ENCODE data around the gene GPC6. TPM values are rescaled to one million over a fixed set of nuclear protein-coding genes. Genes with fewer than 3 reads are reported as not detected.

The GPC6 gene
- total RNA-seq, 1 experiment from 2014 or later = 0.22 TPM

DNA sequence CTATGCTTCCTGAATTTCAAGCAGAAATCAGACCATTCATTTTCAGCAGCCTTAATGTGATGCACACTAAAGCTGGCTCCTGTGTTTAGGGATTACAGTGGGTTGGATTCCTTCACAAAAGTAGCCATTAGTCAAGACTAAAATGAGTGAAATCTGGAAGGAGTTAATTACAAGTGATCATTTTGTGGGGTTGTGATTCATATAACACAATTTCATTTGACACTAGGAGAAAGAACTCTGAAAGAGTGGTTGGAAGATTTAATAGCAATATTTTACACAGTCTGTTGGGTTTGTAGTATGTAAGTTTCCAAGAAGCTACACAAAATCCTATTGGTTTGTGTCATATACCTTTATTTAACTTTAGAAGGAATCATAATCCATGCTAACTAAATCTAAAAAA is 1015.9 kb downstream of the GPC6 start:
- ChIA-PET POLR2A (no interaction called here), RAD21 (ENCODE audit: low non-redundant PET in 1 of 2, low total read pairs in 2 of 2, uncharacterized antibody in 2 of 2, unreplicated experiment in 2 of 2) (no interaction called here), CTCF (no interaction called here)
- Histone ChIP-seq H4K20me1 (ENCODE audit: insufficient read depth) (no peaks in the 10 kb centered on the region), H3K36me3 (ENCODE audit: control insufficient read depth in 1 of 2, insufficient read depth in 2 of 2, low read length in 2 of 2) (no peaks in the 10 kb centered on the region), H3K9me2 (ENCODE audit: insufficient read depth) (no peaks in the 10 kb centered on the region), H3K4me3 (replicated peaks in 1 of 2; ENCODE audit: low read depth in 1 of 2, low read length in 2 of 2) (no peak overlapping the region), H3K27ac (ENCODE audit: low read depth, low read length) (no peak overlapping the region), H3K79me2 (ENCODE audit: insufficient read depth, low read length) (no peaks in the 10 kb centered on the region), H3K27me3 (ENCODE audit: insufficient read depth, low read length) (no peaks in the 10 kb centered on the region), H3K9me3 (ENCODE audit: control insufficient read depth in 1 of 2, insufficient read depth in 1 of 2, low read depth in 1 of 2, low read length in 2 of 2) (peaks cover 6 to 15% of the 10 kb centered on the region in 2 experiments; a peak in 1 of 4 replicates), H2AFZ (ENCODE audit: low read depth, low read length, poor library complexity, severe bottlenecking) (no peak overlapping the region), H3K4me2 (ENCODE audit: low read length) (no peak overlapping the region), H3K4me1 (ENCODE audit: control insufficient read depth in 1 of 2, insufficient read depth in 2 of 2, low read length in 2 of 2) (no peaks in the 10 kb centered on the region), H3K9ac (ENCODE audit: low read length) (no peak overlapping the region)
- TF ChIP-seq TCF7L2 (IDR thresholded peaks at IDR 0.05; ENCODE audit: borderline replicate concordance, extremely low read depth, insufficient read depth, insufficient read length) = no peak
- TF ChIP-seq, protein P1, sequence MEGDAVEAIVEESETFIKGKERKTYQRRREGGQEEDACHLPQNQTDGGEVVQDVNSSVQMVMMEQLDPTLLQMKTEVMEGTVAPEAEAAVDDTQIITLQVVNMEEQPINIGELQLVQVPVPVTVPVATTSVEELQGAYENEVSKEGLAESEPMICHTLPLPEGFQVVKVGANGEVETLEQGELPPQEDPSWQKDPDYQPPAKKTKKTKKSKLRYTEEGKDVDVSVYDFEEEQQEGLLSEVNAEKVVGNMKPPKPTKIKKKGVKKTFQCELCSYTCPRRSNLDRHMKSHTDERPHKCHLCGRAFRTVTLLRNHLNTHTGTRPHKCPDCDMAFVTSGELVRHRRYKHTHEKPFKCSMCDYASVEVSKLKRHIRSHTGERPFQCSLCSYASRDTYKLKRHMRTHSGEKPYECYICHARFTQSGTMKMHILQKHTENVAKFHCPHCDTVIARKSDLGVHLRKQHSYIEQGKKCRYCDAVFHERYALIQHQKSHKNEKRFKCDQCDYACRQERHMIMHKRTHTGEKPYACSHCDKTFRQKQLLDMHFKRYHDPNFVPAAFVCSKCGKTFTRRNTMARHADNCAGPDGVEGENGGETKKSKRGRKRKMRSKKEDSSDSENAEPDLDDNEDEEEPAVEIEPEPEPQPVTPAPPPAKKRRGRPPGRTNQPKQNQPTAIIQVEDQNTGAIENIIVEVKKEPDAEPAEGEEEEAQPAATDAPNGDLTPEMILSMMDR (IDR thresholded peaks at IDR 0.05 in 2 of 3, conservative IDR thresholded peaks at IDR 0.05 in 1 of 3; ENCODE audit: borderline replicate concordance in 1 of 3, insufficient read depth in 1 of 3, low read depth in 2 of 3, low read length in 2 of 3) = no peak
- no peak for TF ChIP-seq ZFX (IDR thresholded peaks at IDR 0.05)
- TF ChIP-seq ATF3 (IDR thresholded peaks at IDR 0.05) = no peak
- TF ChIP-seq ELF1 (IDR thresholded peaks at IDR 0.05; ENCODE audit: borderline replicate concordance, low read depth) = no peak
- TF ChIP-seq FOSL1 (IDR thresholded peaks at IDR 0.05; ENCODE audit: low read depth) = no peak
- TF ChIP-seq SP1 (IDR thresholded peaks at IDR 0.05; ENCODE audit: low read depth) = no peak
- TF ChIP-seq POLR2A (IDR thresholded peaks at IDR 0.05; ENCODE audit: borderline replicate concordance, extremely low read depth, insufficient read depth, insufficient read length) = no peak
- no peak for TF ChIP-seq EZH2phosphoT487 (IDR thresholded peaks at IDR 0.05; ENCODE audit: borderline replicate concordance)
- no peak for TF ChIP-seq CEBPB (IDR thresholded peaks at IDR 0.05; ENCODE audit: low read depth)
- no peak for TF ChIP-seq RAD21 (IDR thresholded peaks at IDR 0.05; ENCODE audit: low read depth)
- TF ChIP-seq SRF (IDR thresholded peaks at IDR 0.05; ENCODE audit: low read depth) = no peak
- TF ChIP-seq EGR1 (IDR thresholded peaks at IDR 0.05; ENCODE audit: low read depth) = no peak
- TF ChIP-seq ZNF274 (IDR thresholded peaks at IDR 0.05; ENCODE audit: low read depth, low read length) = no peak
- TF ChIP-seq, protein P2, sequence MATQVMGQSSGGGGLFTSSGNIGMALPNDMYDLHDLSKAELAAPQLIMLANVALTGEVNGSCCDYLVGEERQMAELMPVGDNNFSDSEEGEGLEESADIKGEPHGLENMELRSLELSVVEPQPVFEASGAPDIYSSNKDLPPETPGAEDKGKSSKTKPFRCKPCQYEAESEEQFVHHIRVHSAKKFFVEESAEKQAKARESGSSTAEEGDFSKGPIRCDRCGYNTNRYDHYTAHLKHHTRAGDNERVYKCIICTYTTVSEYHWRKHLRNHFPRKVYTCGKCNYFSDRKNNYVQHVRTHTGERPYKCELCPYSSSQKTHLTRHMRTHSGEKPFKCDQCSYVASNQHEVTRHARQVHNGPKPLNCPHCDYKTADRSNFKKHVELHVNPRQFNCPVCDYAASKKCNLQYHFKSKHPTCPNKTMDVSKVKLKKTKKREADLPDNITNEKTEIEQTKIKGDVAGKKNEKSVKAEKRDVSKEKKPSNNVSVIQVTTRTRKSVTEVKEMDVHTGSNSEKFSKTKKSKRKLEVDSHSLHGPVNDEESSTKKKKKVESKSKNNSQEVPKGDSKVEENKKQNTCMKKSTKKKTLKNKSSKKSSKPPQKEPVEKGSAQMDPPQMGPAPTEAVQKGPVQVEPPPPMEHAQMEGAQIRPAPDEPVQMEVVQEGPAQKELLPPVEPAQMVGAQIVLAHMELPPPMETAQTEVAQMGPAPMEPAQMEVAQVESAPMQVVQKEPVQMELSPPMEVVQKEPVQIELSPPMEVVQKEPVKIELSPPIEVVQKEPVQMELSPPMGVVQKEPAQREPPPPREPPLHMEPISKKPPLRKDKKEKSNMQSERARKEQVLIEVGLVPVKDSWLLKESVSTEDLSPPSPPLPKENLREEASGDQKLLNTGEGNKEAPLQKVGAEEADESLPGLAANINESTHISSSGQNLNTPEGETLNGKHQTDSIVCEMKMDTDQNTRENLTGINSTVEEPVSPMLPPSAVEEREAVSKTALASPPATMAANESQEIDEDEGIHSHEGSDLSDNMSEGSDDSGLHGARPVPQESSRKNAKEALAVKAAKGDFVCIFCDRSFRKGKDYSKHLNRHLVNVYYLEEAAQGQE (IDR thresholded peaks at IDR 0.05; ENCODE audit: low read depth) = no peak
- no peak for ATAC-seq
- BruUV-seq (replicated peaks) = no TSS peak
- intact Hi-C loops (cut with micrococcal nuclease) = no loop called here
- DNase-seq (ENCODE audit: low read depth, low spot score) = no peak
